Measurements from ENCODE around the gene TMIGD3.

- TF ChIP-seq POLR2A (IDR thresholded peaks at IDR 0.05) (no peak), CTCF (IDR thresholded peaks at IDR 0.05) (no peak), EP300 (IDR thresholded peaks at IDR 0.05) (no peak)
These were observed 53.2 kb downstream of the TMIGD3 start for GRCh38 chr1:111450185-111450584.

Measured in sigmoid colon (tissue), 4 donors.